NT2/D1 (cell line): ENCODE data around the gene ARHGEF4.

Experiments used
- SUZ12 ChIP-seq: IDR thresholded peaks from 2 replicates; pipeline ENCODE4 v1.6.1; 2011; ENCODE audit not compliant: insufficient read length, insufficient read depth; ENCODE audit errors: extremely low read depth
- YY1 ChIP-seq: IDR thresholded peaks from 2 replicates; pipeline ENCODE4 v1.6.1; 2011; ENCODE audit not compliant: insufficient read length, insufficient read depth
- ZNF274 ChIP-seq: IDR thresholded peaks from 2 replicates; pipeline ENCODE4 v1.6.1; 2011; ENCODE audit warnings: mild to moderate bottlenecking, low read depth, low read length

DNA sequence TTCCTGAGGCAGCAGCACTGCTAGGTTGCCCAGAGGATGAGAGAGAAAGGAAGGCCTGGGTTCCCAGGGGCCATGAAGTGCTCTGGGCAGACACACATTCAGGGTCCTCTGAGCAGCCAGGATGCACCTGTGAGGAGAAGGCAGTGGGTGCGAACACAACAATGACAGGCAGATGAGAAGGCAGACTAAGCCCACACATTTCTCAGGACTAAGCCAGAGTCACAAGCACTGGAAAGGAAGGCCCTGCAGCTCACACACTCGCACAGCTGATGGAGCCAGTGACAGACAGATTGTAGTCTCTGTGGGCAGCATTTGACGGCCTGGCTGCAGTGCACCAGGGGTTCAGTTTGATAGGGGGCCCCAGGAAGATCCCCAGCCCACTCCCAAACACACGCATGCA, 61.8 kb downstream of the ARHGEF4 start:
- TF ChIP-seq YY1 (no peak), ZNF274 (no peak), SUZ12 (no peak)
